Neural cell (in vitro differentiated cells): ENCODE results near the gene CYP39A1. TPM values are rescaled to one million over a fixed set of nuclear protein-coding genes. Genes with fewer than 3 reads are reported as not detected.

Source experiments
- H2AFZ ChIP-seq: fragments of 200-600, 300-800 bp; sonication (generic), shearing (Covaris generic); 2 replicates; pipeline ENCODE4 v1.6.0; 2014; ENCODE audit warnings: low read depth, mild to moderate bottlenecking, antibody characterized with exemption, low read length, moderate library complexity
- H3F3A ChIP-seq: fragments of 200-600 bp; shearing (Covaris generic); 2 replicates; pipeline ENCODE4 v1.6.1; 2016; ENCODE audit warnings: mild to moderate bottlenecking, moderate library complexity, mixed read lengths, antibody characterized with exemption, low read length; ENCODE audit not compliant: insufficient read depth, poor library complexity, severe bottlenecking
- H3K27ac ChIP-seq: fragments of 200-600, 300-800 bp; sonication (generic), shearing (Covaris generic); 2 replicates; pipeline ENCODE4 v1.5.1; 2014; ENCODE audit warnings: mild to moderate bottlenecking, low read length, moderate library complexity
- H3K27me3 ChIP-seq: fragments of 300-800, 200-600 bp; sonication (generic), shearing (Covaris generic); 2 replicates; pipeline ENCODE4 v1.6.0; 2014; ENCODE audit warnings: mild to moderate bottlenecking, low read depth, low read length, moderate library complexity; ENCODE audit not compliant: insufficient read depth
- H3K36me3 ChIP-seq: fragments of 300-800, 200-600 bp; sonication (generic), shearing (Covaris generic); 2 replicates; pipeline ENCODE4 v1.5.1; 2014; ENCODE audit warnings: mild to moderate bottlenecking, antibody characterized with exemption, low read length, moderate library complexity; ENCODE audit not compliant: insufficient read depth
- H3K4me2 ChIP-seq: fragments of 300-800, 200-600 bp; sonication (generic), shearing (Covaris generic); 2 replicates; pipeline ENCODE4 v1.6.0; 2014; ENCODE audit warnings: mild to moderate bottlenecking, low read length
- H3K4me3 ChIP-seq: fragments of 300-800, 200-600 bp; sonication (generic), shearing (Covaris generic); 2 replicates; pipeline ENCODE4 v1.5.1; 2014; ENCODE audit warnings: mild to moderate bottlenecking, low read length, moderate library complexity
- H3K79me2 ChIP-seq: fragments of 200-600 bp; shearing (Covaris generic); replicated peaks from 2 replicates; pipeline ENCODE4 v1.6.0; 2014; ENCODE audit warnings: mild to moderate bottlenecking, low read length, moderate library complexity; ENCODE audit not compliant: insufficient read depth
- H3K9ac ChIP-seq: fragments of 300-800, 200-600 bp; sonication (generic), shearing (Covaris generic); 2 replicates; pipeline ENCODE4 v1.6.1; 2016; ENCODE audit warnings: mild to moderate bottlenecking, low read length, mixed read lengths
- H3K9me2 ChIP-seq: fragments of 200-600 bp; shearing (Covaris generic); 2 replicates; pipeline ENCODE4 v1.6.1; 2016; ENCODE audit warnings: mild to moderate bottlenecking, low read length, mixed read lengths; ENCODE audit not compliant: insufficient read depth
- H3K9me3 ChIP-seq: fragments of 200-600, 300-800 bp; sonication (generic), shearing (Covaris generic); 2 replicates; pipeline ENCODE4 v1.6.1; 2016; ENCODE audit warnings: mild to moderate bottlenecking, mixed run types, low read length, moderate library complexity, mixed read lengths
- H4K20me1 ChIP-seq: fragments of 200-600 bp; shearing (Covaris generic); 2 replicates; pipeline ENCODE4 v1.6.1; 2016; ENCODE audit warnings: mild to moderate bottlenecking, mixed run types; ENCODE audit not compliant: insufficient read depth
- CTCF ChIP-seq: fragments of 450-650 bp; IDR thresholded peaks from 2 replicates; pipeline ENCODE4 v1.5.1; 2014; ENCODE audit warnings: antibody characterized with exemption, mild to moderate bottlenecking, moderate library complexity; ENCODE audit not compliant: poor library complexity, severe bottlenecking
- EP300 ChIP-seq: fragments of 450-650 bp; conservative IDR thresholded peaks from 2 replicates; pipeline ENCODE4 v1.6.1; 2014; ENCODE audit warnings: antibody characterized with exemption, mild to moderate bottlenecking, moderate library complexity; ENCODE audit not compliant: poor library complexity, severe bottlenecking
- EZH2 ChIP-seq: fragments of 200-600, 300-800 bp; shearing (Covaris generic), sonication (generic); IDR thresholded peaks from 2 replicates; pipeline ENCODE4 v1.6.1; 2014; ENCODE audit warnings: antibody characterized with exemption, low read length, borderline replicate concordance, mild to moderate bottlenecking; ENCODE audit not compliant: insufficient read depth, poor library complexity, severe bottlenecking
- MXI1 ChIP-seq: fragments of 450-650 bp; conservative IDR thresholded peaks from 2 replicates; pipeline ENCODE4 v1.6.1; 2014; ENCODE audit warnings: antibody characterized with exemption, mild to moderate bottlenecking; ENCODE audit not compliant: poor library complexity, severe bottlenecking
- POLR2AphosphoS5 ChIP-seq: IDR thresholded peaks from 2 replicates; pipeline ENCODE4 v1.6.1; 2012
- RAD21 ChIP-seq: fragments of 450-650 bp; conservative IDR thresholded peaks from 2 replicates; pipeline ENCODE4 v1.6.1; 2014; ENCODE audit warnings: antibody characterized with exemption, mild to moderate bottlenecking, moderate library complexity
- REST ChIP-seq: IDR thresholded peaks from 2 replicates; pipeline ENCODE4 v1.6.1; 2012; ENCODE audit warnings: borderline replicate concordance
- SMC3 ChIP-seq: fragments of 450-650 bp; conservative IDR thresholded peaks from 2 replicates; pipeline ENCODE4 v1.6.1; 2014; ENCODE audit warnings: antibody characterized with exemption, mild to moderate bottlenecking, moderate library complexity; ENCODE audit not compliant: poor library complexity
- TAF1 ChIP-seq: IDR thresholded peaks from 2 replicates; pipeline ENCODE4 v1.6.1; 2012; ENCODE audit warnings: low read depth
- polyA plus RNA-seq: library from polyadenylated mRNA; depleted of rRNA; stranded (reverse); fragments of >200 nt; gene quantifications from 2 replicates; pipeline ENCODE4 v1.2.3, GENCODE V29; 2014

Gene CYP39A1
- polyA plus RNA-seq, 1 donor from 2014 or later: 1.4 TPM

- Histone ChIP-seq H3K9me2 (no peaks in the 10 kb centered on the region), H3K79me2 (no peaks in the 10 kb centered on the region), H3K9ac (no peak overlapping the region), H3K27ac (no peak overlapping the region), H3K4me2 (no peak overlapping the region), H3K4me3 (no peak overlapping the region), H4K20me1 (no peaks in the 10 kb centered on the region), H3K36me3 (no peaks in the 10 kb centered on the region), H3F3A (no peaks in the 10 kb centered on the region), H2AFZ (no peak overlapping the region), H3K27me3 (no peaks in the 10 kb centered on the region), H3K9me3 (no peaks in the 10 kb centered on the region)
- TF ChIP-seq REST (no peak), EZH2 (no peak), POLR2AphosphoS5 (no peak), RAD21 (no peak), SMC3 (no peak)
Measured at GRCh38 chr6:46563924-46564323, 88.7 kb downstream of the CYP39A1 start.

GRCh38 chr6:46556053-46556452 lies 96.6 kb downstream of the CYP39A1 start:
- no peaks in the 10 kb centered on the region for H3F3A ChIP-seq
- H3K27me3 ChIP-seq: no peaks in the 10 kb centered on the region
- H3K4me3 ChIP-seq: no peak overlapping the region
- TF ChIP-seq REST: no peak
- no peak for TF ChIP-seq POLR2AphosphoS5
- TF ChIP-seq EZH2: no peak
- no peak for TF ChIP-seq SMC3
- TF ChIP-seq RAD21: no peak
- no peak for TF ChIP-seq TAF1
- TF ChIP-seq EP300: no peak
- TF ChIP-seq CTCF: no peak
- no peak for TF ChIP-seq MXI1
- no peaks in the 10 kb centered on the region for H3K79me2 ChIP-seq
- H3K36me3 ChIP-seq: no peaks in the 10 kb centered on the region
- H3K9ac ChIP-seq: no peak overlapping the region
- no peaks in the 10 kb centered on the region for H3K9me3 ChIP-seq
- no peak overlapping the region for H2AFZ ChIP-seq
- no peak overlapping the region for H3K27ac ChIP-seq
- no peaks in the 10 kb centered on the region for H4K20me1 ChIP-seq
- H3K9me2 ChIP-seq: no peaks in the 10 kb centered on the region
- H3K4me2 ChIP-seq: no peak overlapping the region
